NT2/D1 (cell line): ENCODE results near the gene LOXL1.

Experiments
- SUZ12 ChIP-seq: IDR thresholded peaks from 2 replicates; pipeline ENCODE4 v1.6.1; 2011; ENCODE audit not compliant: insufficient read length, insufficient read depth; ENCODE audit errors: extremely low read depth
- YY1 ChIP-seq: IDR thresholded peaks from 2 replicates; pipeline ENCODE4 v1.6.1; 2011; ENCODE audit not compliant: insufficient read length, insufficient read depth
- ZNF274 ChIP-seq: IDR thresholded peaks from 2 replicates; pipeline ENCODE4 v1.6.1; 2011; ENCODE audit warnings: mild to moderate bottlenecking, low read depth, low read length

GRCh38 chr15:73993211-73993994 is 67.1 kb downstream of the LOXL1 start:
- TF ChIP-seq ZNF274, result no peak
- TF ChIP-seq YY1, result no peak
- no peak for TF ChIP-seq SUZ12
